CD4-positive, alpha-beta T cell treated with Interleukin-6 for 4 hours (primary cell): ENCODE data around the gene STARD13.

Experiments used
- DNase-seq: peaks from one replicate; pipeline ENCODE4 v3.0.0-alpha.2; 2020; ENCODE audit warnings: mixed read lengths

The STARD13 gene

GRCh38 chr13:33310245-33311038 is 24.9 kb upstream of the STARD13 start:
- no peak for DNase-seq

GRCh38 chr13:33308863-33309262 is 23.3 kb upstream of the STARD13 start:
- no peak for DNase-seq

GRCh38 chr13:33307843-33308242 is 22.3 kb upstream of the STARD13 start:
- no peak for DNase-seq

GRCh38 chr13:33303855-33304597 is 18.5 kb upstream of the STARD13 start:
- DNase-seq: no peak

- DNase-seq: no peak
Observed at GRCh38 chr13:33299626-33300025, 14.1 kb upstream of the STARD13 start.

- no peak for DNase-seq
Observed at GRCh38 chr13:33296793-33297425, 11.4 kb upstream of the STARD13 start.

- DNase-seq: no peak
Observed at GRCh38 chr13:33292712-33293111, 7.2 kb upstream of the STARD13 start.

- DNase-seq: no peak
Observed at GRCh38 chr13:33290421-33290965, 4.9 kb upstream of the STARD13 start.

GRCh38 chr13:33289966-33290365 is 4.4 kb upstream of the STARD13 start:
- DNase-seq: no peak

GRCh38 chr13:33287142-33287882 is 1.8 kb upstream of the STARD13 start:
- DNase-seq: no peak

GRCh38 chr13:33286128-33286527 is 573 bp upstream of the STARD13 start:
- no peak for DNase-seq

GRCh38 chr13:33284916-33285315 is 639 bp downstream of the STARD13 start:
- DNase-seq: no peak

- no peak for DNase-seq
Observed at GRCh38 chr13:33284031-33284430, 1.5 kb downstream of the STARD13 start.

- DNase-seq: no peak
Observed at GRCh38 chr13:33283195-33283911, 2.2 kb downstream of the STARD13 start.

GRCh38 chr13:33281951-33282595 is 3.5 kb downstream of the STARD13 start:
- DNase-seq: no peak

GRCh38 chr13:33280923-33281322 is 4.6 kb downstream of the STARD13 start:
- no peak for DNase-seq

GRCh38 chr13:33280279-33280905 is 5.2 kb downstream of the STARD13 start:
- no peak for DNase-seq

- no peak for DNase-seq
Observed at GRCh38 chr13:33279414-33280278, 5.9 kb downstream of the STARD13 start.

GRCh38 chr13:33278913-33279312 is 6.6 kb downstream of the STARD13 start:
- no peak for DNase-seq

- DNase-seq: no peak
Observed at GRCh38 chr13:33277946-33278345, 7.6 kb downstream of the STARD13 start.
